ENCODE results near the gene TUBA1B.

GRCh38 chr12:49160399-49160798 lies 29.2 kb upstream of the TUBA1B start:
- TF ChIP-seq CTCF (conservative IDR thresholded peaks at IDR 0.05; ENCODE audit: low read depth, low read length) (no peak), EZH2 (IDR thresholded peaks at IDR 0.05; ENCODE audit: borderline replicate concordance, low read depth, low read length, poor library complexity, severe bottlenecking) (no peak)
